ENCODE measurements around the gene TRIM72.
"Not testable (repeated sequence)": the region's sequence is repeated elsewhere in the genome, so short reads cannot be mapped to it uniquely, and the experiment has no call there.

TRIM72 gene

DNA sequence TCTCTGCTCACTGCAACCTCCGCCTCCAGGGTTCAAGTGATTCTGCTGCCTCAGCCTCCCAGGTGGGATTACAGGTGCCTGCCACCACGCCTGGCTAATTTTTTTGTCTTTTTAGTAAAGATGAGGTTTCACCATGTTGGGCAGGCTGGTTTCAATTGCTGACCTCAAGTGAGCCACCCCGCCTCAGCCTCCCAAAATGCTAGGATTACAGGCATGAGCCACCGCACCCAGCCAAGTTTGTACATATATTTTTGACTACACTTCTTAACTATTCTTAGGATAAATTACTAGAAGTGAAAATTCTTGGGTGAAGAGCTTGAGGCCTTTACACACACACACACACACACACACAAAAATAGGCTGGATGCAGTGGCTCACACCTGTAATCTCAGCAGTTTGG is 44.4 kb downstream of the TRIM72 start:
- DNase-seq: no peak

DNA sequence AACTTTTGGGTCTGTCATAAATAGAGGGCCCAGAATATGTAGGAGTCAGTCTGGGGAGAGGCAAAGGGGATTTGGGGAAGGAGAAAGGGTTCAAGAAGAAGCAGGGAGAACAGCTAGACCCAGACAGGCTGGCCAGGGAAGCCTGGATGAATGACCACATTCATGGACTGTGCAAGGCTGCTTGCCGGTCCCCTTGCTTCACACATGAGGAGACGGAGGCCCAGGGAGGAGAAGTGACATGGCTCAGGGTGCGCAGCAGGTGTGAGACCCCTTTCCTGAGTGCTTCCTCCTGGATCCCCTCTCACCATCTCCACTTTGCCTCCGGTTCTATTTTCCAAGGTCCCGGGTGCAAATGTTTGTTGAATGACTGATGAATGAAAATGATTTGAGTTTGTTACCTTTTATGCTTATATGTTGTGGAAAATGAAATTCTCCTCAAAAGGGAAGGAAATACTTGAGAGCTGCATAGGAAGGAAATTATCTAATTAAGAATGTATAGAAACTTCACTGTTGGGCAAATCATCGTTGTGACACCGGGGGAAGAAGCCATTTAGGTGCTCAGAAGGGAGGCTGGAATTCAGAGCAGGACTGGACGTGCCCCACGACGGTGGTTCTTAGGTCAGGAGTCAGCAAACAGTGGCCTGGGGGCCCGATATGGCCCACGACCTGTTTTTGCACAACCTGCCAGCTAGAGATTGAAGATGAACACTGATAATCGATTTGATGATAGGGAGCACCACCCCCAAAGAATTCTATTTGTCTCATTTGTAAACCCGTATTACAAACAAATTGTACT is 46.4 kb downstream of the TRIM72 start:
- DNase-seq: no peak

DNA sequence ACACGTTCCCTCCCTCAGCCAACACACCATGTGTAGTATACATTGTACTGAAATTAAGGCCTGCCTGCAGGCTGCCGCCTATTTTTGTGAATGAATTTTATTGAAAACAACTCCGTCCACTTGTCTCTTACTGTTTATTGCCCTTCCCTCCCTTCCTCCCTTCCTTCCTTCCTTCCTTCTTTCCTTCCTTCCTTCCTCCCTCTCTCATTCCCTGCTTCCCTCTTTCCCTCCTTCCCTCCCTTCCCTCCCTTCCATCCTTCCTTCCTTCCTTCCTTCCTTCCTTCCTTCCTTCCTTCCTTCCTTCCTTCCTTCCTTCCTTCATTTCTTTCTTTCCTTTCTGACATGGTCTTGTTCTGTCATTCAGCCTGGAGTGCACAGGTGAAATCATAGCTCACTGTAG is 48.2 kb downstream of the TRIM72 start:
- DNase-seq: no peak

DNA sequence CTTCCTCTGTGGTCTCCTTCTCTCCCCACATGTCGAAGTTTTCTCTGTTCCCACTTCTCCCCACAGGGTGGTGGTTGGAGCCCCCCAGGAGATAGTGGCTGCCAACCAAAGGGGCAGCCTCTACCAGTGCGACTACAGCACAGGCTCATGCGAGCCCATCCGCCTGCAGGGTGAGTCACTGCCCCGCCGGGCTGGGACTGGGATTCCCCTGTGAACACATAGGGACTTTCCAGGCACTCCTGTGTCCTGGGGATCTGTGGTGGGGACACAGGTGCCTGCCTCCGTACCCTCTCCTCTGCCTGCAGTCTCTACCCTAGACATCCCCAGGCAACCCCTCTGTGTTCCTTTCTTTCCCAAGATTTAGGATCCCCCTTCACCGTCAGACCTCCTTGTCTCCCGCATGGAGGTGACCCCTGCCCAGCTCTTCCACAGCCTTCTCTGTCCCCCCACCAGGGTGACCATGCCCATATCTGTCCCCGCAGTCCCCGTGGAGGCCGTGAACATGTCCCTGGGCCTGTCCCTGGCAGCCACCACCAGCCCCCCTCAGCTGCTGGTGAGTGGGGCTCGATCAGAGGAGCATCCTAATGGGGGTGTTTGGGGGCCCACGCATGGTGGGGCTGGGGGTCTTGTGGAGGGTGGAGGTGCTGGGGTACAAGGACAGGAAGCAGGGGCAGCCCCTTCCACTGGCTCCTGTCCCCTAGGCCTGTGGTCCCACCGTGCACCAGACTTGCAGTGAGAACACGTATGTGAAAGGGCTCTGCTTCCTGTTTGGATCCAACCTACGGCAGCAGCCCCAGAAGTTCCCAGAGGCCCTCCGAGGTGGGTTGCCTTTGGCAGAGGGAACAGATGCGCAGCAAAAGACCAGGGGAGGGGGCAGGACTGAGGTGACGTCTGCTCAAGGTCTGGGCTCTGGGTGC is 51.7 kb downstream of the TRIM72 start:
- DNase-seq: peak in 2 of 4 experiments; percentile 21 to 31

DNA sequence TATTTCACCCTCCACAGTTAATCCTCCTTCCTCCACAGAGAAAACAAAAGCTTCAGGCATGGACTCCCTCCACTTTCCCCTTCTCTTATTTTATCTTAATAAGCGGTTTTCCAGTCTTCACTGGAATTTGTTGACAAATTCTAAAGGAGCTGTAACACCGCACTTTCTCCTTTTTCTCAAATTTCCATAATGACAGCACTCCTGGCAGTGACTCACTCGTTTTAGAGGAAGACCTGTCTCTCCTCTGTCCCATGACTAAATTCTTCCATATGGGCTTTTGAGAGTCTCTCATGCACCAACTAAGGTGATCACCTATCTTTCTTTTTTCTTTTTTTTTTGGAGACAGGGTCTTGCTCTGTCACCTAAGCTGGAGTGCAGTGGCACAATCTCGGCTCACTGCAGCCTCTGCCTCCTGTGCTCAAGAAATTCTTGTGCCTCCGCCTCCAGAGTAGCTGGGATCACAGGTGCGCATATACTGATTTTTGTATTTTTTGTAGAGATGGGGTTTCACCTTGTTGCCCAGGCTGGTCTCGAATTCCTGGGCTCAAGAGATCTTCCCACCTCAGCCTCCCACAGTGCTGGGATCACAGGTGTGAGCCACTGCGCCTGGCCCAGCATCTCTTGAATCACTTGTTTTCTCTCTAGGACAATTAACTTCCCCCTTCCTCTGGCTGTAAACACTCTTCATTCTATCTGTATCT is 53.6 kb downstream of the TRIM72 start:
- no peak for DNase-seq

DNA sequence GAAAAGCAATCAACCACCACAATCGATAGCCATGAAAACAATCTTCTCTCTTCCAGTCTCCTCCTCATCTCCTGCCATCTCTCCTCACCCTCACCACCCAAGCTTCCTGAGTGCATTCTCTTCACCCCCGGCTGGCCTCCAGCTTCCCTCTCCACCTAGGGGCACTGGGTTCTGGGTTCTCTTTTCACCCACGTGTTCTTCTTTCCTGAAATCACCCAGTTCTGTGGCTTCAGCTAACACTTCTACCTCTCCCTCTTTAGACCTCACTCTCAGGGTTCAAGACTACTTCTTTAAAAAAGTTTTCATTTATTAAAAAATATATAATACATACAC is 54.1 kb downstream of the TRIM72 start:
- DNase-seq: no peak

DNA sequence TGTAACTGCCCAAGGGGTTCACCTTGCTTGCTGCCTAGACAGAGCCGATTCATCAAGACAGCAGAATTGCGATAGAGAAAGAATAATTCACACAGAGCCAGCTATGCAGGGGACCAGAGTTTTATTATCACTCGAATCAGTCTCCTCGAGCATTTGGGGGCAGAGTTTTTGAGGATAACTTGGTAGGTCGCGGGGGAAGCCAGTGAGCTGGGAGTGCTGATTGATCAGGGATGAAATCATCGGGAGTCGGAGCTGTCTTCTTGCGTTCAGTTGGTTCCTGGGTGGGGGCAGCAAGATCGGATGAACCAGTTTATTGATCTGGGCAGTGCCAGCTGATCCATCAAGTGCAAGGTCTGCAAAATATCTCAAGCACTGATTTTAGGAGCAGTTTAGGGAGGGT is 55.0 kb downstream of the TRIM72 start:
- DNase-seq: no peak

DNA sequence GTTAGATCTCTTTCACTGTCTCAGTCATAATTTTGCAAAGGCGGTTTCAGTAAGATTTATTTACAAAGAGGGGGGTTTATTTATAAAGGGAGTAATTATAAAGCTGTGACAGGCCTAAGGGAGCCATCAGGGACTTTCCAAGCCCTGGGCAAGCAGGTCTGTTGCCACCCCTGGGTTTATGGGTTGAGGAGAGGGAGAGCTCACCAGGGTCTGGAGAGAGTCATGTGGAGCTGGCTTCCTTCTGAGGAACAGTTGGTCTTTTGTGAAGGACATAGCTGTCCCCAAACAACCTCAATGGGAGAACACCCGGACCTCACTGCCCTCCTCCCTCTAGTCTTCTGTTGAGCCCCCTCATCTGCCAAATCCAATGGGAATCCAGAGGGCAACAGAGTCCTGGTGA is 55.6 kb downstream of the TRIM72 start:
- no peak for DNase-seq

DNA sequence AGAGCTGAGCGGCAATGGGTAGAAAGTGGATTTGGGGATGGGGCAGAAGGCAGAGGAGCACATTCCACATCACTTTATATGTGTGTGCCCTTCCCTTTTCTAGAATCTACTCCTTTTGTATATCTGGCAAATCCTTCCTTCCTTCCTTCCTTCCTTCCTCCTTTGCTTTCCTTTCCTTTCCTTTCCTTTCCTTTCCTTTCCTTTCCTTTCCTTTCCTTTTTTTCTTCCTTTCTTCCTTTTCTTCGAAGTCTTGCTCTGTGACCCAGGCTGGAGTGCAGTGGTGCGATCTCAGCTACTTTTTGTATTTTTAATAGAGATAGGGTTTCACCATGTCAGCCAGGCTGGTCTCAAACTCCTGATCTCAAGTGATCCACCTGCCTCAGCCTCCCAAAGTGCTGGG is 56.1 kb downstream of the TRIM72 start:
- DNase-seq: not testable (repeated sequence)

DNA sequence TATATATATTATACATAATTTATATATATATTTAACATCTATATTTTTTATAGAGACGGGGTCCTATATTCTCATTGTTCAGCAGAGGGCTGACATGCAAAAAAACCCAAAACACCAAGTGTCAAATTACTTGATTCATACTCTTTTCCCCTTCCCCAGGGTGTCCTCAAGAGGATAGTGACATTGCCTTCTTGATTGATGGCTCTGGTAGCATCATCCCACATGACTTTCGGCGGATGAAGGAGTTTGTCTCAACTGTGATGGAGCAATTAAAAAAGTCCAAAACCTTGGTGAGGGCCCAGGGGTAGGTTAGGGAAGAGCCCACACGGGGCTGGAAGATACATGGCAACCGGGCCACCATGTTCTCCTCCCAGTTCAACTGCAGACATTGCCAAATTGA is 56.9 kb downstream of the TRIM72 start:
- DNase-seq: no peak

DNA sequence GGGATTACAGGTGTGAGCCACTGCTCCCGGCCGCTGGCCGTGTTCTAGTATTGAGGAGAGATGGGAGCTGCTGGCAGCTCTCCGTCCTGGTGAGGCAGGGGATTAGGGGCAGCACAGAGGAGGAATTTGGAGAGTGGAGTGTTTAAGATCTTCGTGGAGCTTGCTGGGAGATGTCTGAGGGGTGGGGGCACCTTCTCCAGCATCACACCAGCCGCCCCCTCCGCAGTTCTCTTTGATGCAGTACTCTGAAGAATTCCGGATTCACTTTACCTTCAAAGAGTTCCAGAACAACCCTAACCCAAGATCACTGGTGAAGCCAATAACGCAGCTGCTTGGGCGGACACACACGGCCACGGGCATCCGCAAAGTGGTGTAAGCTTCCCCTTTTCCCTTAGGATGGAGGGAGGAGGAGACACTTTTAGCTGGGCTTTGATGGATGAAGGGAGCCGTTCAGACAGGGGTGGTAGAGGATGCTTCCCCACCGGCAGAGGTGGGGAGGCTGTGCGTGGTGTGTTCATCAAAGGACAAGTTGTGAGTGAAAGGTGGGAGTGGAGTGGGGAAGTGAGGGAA is 57.8 kb downstream of the TRIM72 start:
- no peak for DNase-seq

DNA sequence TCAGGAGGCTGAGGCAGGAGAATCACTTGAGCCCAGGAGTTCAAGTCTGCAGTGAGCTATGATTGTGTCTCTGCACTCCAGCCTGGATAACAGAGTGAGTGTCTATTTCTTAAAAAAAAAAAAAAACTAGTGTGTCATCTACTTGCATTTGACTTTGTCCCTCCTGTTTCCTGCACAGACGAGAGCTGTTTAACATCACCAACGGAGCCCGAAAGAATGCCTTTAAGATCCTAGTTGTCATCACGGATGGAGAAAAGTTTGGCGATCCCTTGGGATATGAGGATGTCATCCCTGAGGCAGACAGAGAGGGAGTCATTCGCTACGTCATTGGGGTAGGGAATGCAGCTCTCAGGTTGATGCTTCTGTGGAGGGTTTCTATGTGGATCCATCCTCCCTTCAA is 59.3 kb downstream of the TRIM72 start:
- DNase-seq: no peak

DNA sequence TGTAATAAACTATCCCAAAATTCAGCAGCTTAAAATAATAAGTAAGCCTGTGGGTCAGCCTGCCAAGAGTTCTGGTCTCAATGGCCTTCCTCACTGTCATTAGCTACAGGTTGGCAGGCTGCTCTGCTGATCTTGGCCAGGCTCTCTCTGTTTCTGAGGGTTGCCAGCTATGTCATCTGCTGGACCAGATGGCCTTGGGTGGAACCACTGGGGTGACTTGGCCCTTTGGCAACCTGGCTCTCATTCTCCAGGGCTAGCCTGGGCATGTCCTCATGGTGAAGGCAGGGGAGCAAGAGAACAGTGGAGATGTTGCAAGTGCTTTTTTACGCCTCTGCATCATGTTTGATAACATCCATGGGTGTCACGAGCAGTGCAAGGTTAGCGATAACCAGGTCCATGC is 59.8 kb downstream of the TRIM72 start:
- no peak for DNase-seq

DNA sequence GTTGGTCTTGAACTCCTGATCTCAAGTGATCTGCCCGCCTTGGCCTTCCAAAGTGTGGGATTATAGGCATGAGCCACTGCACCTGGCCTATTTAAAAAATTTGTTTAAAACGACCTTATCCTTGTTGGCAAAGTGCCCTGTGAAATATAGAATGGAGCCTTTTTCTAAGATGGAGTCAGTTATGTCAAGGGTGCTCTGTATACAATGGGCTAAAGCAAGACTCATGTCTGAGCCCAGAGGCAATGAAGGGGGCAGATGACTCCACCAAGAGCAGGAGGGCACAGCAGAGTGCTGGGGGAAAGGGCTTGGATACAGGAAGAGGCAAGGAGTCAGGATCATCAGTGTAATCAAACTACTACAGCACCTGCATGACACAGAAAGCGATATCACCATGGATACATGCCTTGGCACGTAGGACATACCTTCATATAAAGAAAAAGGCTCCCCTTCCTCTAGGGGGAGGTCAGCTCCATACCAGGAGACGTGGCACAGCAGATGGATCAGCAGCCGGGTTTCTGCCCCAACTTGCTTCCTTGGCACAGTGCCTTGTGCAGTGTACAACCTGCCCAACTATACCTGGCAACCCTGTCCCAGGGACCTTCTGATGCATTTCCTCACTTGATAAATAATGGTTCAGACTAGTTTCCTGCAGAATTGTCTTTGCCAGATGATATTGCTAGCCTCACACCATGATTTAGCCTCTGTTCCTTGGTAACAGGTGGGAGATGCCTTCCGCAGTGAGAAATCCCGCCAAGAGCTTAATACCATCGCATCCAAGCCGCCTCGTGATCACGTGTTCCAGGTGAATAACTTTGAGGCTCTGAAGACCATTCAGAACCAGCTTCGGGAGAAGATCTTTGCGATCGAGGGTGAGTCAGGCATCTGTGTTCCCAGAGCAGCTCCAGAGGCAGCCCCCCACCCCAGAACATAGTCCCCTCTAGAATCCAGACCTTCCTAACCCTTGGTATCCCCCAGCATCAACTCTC is 61.2 kb downstream of the TRIM72 start:
- no peak for DNase-seq

DNA sequence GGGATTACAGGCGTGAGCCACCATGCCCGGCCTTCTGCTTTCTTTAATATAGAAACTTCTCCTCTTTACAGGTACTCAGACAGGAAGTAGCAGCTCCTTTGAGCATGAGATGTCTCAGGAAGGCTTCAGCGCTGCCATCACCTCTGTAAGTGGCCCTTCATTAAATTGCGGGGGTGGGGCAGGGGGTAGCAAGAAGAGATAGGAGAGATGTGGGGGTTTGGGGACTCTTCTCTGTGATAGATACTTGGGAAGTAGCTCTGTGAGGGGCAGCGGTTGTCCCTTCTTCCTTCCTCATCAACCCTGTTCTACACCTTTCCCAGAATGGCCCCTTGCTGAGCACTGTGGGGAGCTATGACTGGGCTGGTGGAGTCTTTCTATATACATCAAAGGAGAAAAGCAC is 62.7 kb downstream of the TRIM72 start:
- DNase-seq: no peak

DNA sequence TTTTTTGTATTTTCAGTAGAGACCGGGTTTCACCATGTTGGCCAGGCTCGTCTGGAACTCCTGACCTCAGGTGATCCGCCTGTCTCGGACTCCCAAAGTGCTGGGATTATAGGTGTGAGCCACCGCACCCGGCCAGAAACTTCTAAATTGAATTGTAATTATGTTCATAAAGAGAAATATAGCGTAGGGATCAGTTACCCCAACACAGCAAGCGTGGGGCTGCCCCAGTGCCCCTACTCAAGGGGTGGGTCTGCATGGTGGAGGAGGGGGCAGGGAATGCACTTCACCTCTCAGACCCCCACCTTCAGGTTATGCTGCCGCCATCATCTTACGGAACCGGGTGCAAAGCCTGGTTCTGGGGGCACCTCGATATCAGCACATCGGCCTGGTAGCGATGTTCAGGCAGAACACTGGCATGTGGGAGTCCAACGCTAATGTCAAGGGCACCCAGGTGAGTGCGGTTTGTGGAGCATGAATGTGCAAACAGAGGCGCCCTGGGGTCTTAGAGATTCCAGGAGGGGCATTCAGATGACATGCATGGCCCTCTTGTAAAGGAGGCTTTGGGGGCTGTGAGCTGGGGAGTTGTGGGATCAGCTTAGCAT is 63.8 kb downstream of the TRIM72 start:
- no peak for DNase-seq

DNA sequence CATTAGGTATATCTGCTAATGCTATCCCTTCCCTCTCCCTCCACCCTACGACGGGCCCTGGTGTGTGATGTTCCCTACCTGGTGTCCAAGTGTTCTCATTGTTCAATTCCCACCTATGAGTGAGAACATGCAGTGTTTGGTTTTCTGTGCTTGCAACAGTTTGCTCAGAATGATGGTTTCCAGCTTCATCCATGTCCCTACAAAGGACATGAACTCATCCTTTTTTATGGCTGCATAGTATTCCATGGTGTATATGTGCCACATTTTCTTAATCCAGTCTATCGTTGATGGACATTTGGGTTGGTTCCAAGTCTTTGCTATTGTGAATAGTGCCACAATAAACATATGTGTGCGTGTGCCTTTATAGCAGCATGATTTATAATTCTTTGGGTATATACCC is 64.9 kb downstream of the TRIM72 start:
- not testable (repeated sequence) for DNase-seq
